A673 (cell line): ENCODE data around the gene PLXND1. TPM values are rescaled to one million over a fixed set of nuclear protein-coding genes. Genes with fewer than 3 reads are reported as not detected.

Source experiments
- BruUV-seq: library from RNA; stranded (reverse); fragments of 400-500 nt; replicated peaks from 2 replicates; lab custom pipeline; 2021; lab: Mats Ljungman, UMichigan
- CTCF ChIA-PET: fragments of 300-600 bp; sonication (Branson Sonifier 250); formaldehyde crosslinking; loops from one replicate; lab custom pipeline; 2022; ENCODE audit warnings: antibody characterized with exemption; lab: Charles Lee
- POLR2A ChIA-PET: fragments of 300-600 bp; sonication (Branson Sonifier 250); formaldehyde crosslinking; loops from one replicate; lab custom pipeline; 2022; ENCODE audit warnings: antibody characterized with exemption; ENCODE audit not compliant: low non-redundant PET; lab: Charles Lee
- DNase-seq: peaks from one replicate; pipeline ENCODE4 v3.0.0-alpha.2; 2015; ENCODE audit warnings: low spot score
- H3K27ac ChIP-seq: fragments of 200-600 bp; sonication (generic); 2 replicates; pipeline ENCODE4 v1.5.1; 2016; ENCODE audit warnings: mixed run types, low read depth, mild to moderate bottlenecking, mixed read lengths, antibody characterized with exemption, low read length; ENCODE audit not compliant: poor library complexity, severe bottlenecking
- H3K27me3 ChIP-seq: fragments of 200-600 bp; sonication (generic); replicated peaks from 2 replicates; pipeline ENCODE4 v1.6.1; 2017; ENCODE audit warnings: mixed run types, low read depth, mild to moderate bottlenecking, mixed read lengths, antibody characterized with exemption, low read length; ENCODE audit not compliant: insufficient read depth, poor library complexity
- H3K36me3 ChIP-seq: fragments of 200-600 bp; sonication (generic); 2 replicates; pipeline ENCODE4 v1.6.1; 2016; ENCODE audit warnings: mixed run types, mild to moderate bottlenecking, mixed read lengths, antibody characterized with exemption, low read length; ENCODE audit not compliant: insufficient read depth, poor library complexity, severe bottlenecking
- H3K4me1 ChIP-seq: fragments of 200-600 bp; sonication (generic); 2 replicates; pipeline ENCODE4 v1.6.1; 2017; ENCODE audit warnings: mixed run types, mild to moderate bottlenecking, mixed read lengths, antibody characterized with exemption, low read length; ENCODE audit not compliant: insufficient read depth, poor library complexity, severe bottlenecking
- H3K4me3 ChIP-seq: fragments of 200-600 bp; sonication (generic); 2 replicates; pipeline ENCODE4 v1.5.1; 2016; ENCODE audit warnings: low read depth, mixed run types, mild to moderate bottlenecking, mixed read lengths, low read length; ENCODE audit not compliant: poor library complexity, severe bottlenecking
- H3K9me3 ChIP-seq: fragments of 200-600 bp; sonication (generic); 2 replicates; pipeline ENCODE4 v1.6.1; 2016; ENCODE audit warnings: mixed run types, low read depth, mild to moderate bottlenecking, mixed read lengths, antibody characterized with exemption, low read length; ENCODE audit not compliant: poor library complexity, severe bottlenecking
- EZH2 ChIP-seq: fragments of 200-600 bp; sonication (generic); IDR thresholded peaks from 2 replicates; pipeline ENCODE4 v1.6.1; 2017; ENCODE audit warnings: borderline replicate concordance, low read depth, mild to moderate bottlenecking, mixed read lengths, antibody characterized with exemption, low read length; ENCODE audit not compliant: poor library complexity, severe bottlenecking
- intact Hi-C: fragments of 100-400 bp; cut with micrococcal nuclease; formaldehyde crosslinking; loops from one replicate; pipeline ENCODE4 v1.10.0; 2022; ENCODE audit not compliant: unreplicated experiment
- total RNA-seq: library from RNA; stranded (reverse); gene quantifications from 2 replicates; pipeline ENCODE4 v1.2.3, GENCODE V29; 2021
- TF ChIP-seq, protein P1 (sequence below): fragments of 300-800, 200-600 bp; sonication (generic); conservative IDR thresholded peaks from 2 replicates; pipeline ENCODE4 v1.5.1; 2017; ENCODE audit warnings: low read depth, mild to moderate bottlenecking, antibody characterized with exemption, low read length, moderate library complexity, mixed read lengths

Gene PLXND1
- total RNA-seq, 1 experiment from 2014 or later: 31.5 TPM

DNA sequence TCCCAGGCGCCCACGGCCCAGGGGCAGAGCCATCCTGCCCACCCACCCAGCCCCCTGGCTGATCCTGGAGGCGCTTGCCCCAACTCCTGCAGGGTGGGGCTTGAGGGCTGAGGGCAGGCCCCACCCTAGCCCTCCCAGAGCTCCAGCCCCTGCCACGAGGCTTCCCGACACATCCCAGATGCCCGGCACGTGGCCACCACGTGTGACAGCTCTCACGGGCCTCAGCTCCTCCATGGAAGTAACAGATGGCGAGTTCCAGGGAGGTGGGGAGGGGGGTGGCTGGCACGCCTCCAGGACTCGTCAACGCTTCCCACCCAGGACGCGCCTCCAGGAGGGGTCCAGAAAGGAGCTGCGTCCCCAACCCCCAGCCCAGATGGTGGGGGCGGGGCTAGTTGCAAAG is 29.1 kb downstream of the PLXND1 start:
- TF ChIP-seq, protein P1, sequence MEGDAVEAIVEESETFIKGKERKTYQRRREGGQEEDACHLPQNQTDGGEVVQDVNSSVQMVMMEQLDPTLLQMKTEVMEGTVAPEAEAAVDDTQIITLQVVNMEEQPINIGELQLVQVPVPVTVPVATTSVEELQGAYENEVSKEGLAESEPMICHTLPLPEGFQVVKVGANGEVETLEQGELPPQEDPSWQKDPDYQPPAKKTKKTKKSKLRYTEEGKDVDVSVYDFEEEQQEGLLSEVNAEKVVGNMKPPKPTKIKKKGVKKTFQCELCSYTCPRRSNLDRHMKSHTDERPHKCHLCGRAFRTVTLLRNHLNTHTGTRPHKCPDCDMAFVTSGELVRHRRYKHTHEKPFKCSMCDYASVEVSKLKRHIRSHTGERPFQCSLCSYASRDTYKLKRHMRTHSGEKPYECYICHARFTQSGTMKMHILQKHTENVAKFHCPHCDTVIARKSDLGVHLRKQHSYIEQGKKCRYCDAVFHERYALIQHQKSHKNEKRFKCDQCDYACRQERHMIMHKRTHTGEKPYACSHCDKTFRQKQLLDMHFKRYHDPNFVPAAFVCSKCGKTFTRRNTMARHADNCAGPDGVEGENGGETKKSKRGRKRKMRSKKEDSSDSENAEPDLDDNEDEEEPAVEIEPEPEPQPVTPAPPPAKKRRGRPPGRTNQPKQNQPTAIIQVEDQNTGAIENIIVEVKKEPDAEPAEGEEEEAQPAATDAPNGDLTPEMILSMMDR: no peak
- TF ChIP-seq EZH2: no peak
- intact Hi-C loops: no loop called here
- POLR2A ChIA-PET: interaction anchor here (0.6 kb wide), 1 partner anchor 85 kb away, joined by 10 read pairs; no protein-coding TSS in a partner anchor
- Histone ChIP-seq H3K27ac (no peak overlapping the region), H3K9me3 (no peaks in the 10 kb centered on the region), H3K4me3 (no peak overlapping the region), H3K27me3 (no peaks in the 10 kb centered on the region), H3K4me1 (no peaks in the 10 kb centered on the region), H3K36me3 (no peaks in the 10 kb centered on the region)
- BruUV-seq: no TSS peak
- no peak for DNase-seq
- CTCF ChIA-PET: no interaction called here

DNA sequence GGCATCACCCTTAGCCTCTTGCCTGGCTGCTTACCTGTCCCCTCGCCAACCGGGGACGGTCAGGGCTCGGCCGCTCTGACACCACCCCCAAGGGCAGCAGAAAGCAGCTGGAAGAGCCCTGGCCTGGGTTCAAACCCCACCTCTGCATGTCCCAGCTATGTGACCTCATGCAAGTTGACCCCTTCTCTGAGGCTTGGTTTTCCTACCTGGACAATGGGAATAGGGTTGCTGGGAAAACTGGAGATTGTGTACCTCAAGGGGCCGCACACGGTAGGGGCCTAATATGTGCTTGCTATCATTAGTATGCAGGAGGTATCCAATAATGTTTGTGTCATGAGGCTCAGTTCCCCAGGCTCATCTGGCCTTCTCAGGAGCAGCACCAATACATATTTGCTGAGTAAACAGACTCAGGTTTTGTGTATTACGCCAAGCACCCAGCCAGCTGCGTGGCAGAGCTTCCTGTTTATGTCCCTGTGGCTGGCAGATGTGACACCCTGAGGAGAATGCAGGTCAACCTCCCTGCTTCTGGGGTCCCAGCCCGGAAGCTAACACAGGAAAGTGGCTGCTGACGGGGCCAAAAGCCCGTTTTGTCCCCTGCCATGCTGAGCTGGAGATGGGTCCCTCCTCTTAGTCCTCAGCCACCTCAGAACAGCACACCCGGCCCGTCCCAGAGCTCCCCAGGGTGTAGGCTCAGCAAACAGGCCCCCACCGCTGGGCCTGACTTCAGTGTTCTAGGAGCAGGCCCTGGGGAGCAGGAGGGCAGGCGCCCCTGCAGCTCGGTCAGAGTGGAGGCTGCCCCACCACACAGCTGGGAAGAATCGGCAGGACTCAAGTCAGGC is 29.7 kb downstream of the PLXND1 start:
- intact Hi-C loops: no loop called here
- H3K4me1 ChIP-seq: no peaks in the 10 kb centered on the region
- H3K27me3 ChIP-seq: no peaks in the 10 kb centered on the region
- TF ChIP-seq EZH2: no peak
- TF ChIP-seq, protein P1: no peak
- H3K36me3 ChIP-seq: no peaks in the 10 kb centered on the region
- no peak overlapping the region for H3K4me3 ChIP-seq
- POLR2A ChIA-PET: interaction anchor here (0.6 kb wide), 1 partner anchor 84 kb away, joined by 10 read pairs; no protein-coding TSS in a partner anchor
- DNase-seq: no peak
- no TSS peak for BruUV-seq
- no peaks in the 10 kb centered on the region for H3K9me3 ChIP-seq
- H3K27ac ChIP-seq: no peak overlapping the region
- CTCF ChIA-PET: no interaction called here

DNA sequence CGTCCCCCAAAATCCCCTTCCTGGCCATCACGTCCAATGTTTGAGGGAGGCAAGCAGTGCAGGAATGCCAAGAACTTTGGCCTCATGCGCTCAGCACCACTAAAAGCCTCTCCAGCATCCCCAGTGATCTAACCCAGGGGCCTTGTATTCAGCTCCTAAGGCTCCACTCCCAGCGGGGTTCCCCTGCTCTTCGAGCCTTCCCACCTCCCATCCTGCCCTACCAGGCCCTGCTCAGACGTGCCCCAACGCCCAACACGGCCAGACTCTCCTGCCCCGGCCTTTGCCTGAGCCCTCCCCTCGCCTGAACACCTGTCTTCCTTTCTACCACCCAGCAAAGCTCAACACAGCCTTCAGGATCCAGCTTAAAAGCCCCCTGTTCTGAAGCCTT is 30.5 kb downstream of the PLXND1 start:
- no peak for DNase-seq
- ChIA-PET CTCF (no interaction called here), POLR2A (no interaction called here)
- no peak overlapping the region for H3K27ac ChIP-seq
- H3K4me3 ChIP-seq: no peak overlapping the region
- no peaks in the 10 kb centered on the region for H3K36me3 ChIP-seq
- H3K9me3 ChIP-seq: no peaks in the 10 kb centered on the region
- BruUV-seq: no TSS peak
- TF ChIP-seq, protein P1: no peak
- TF ChIP-seq EZH2: no peak
- intact Hi-C loops: no loop called here
- no peaks in the 10 kb centered on the region for H3K4me1 ChIP-seq
- H3K27me3 ChIP-seq: no peaks in the 10 kb centered on the region
